Subcutaneous adipose tissue (tissue), 4 donors: ENCODE measurements around the gene FHOD3. TPM values are rescaled to one million over a fixed set of nuclear protein-coding genes. Genes with fewer than 3 reads are reported as not detected.

Experiments
- total RNA-seq, 4 donors: library from RNA; depleted of rRNA; stranded (reverse); fragments of >200 nt; gene quantifications; one replicate each; pipeline ENCODE4 v1.1.0, GENCODE V29; 2016
- TF ChIP-seq, protein P1 (sequence below): fragments of 450-650 bp; IDR thresholded peaks from one replicate; pipeline ENCODE4 v1.5.1; 2016; ENCODE audit warnings: low read depth, mild to moderate bottlenecking, control low read depth, antibody characterized with exemption, moderate library complexity

Gene FHOD3
- total RNA-seq, 4 donors from 2014 or later, result 1.5 to 5.4 (median 3.3) TPM

DNA sequence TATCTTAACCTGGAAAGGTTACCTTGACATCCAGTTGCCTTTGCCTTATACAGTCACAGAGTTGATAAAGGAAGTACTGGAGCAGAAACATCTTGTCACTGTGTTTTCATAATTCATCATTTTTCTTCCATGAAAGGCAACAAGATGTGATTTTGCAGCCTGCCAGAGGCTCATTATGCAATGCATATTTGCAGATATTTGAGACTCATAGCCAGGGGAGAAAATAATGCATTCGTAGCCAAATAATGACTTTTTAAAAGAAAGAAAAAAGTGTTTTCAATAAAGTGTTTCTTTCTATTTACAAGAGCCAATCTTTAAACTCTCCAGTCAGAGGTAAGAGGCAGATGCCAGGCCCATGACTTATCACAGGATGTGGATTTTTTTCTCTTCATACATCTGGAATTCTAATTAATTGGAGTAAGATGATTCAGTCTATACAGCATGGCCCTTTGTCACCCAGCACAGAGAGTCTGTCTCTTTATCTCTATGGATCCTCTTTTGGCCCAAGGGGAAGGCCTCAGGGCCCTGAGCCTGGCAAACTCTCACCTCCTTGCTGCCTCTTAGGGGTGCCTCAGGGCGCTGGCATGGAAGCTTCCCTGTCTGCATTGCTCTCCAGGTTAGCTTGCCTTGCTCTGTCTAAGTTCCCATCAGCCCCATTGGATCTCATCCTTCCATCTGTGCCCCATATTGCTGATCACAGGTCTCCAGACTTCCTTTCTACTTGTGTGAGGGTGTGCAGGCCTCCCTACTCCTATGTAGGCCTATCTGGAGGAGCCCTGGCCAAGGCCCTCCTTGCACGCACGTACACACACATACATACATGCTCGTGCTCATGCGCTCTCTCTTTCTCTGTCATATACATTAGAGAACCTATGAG lies 283.6 kb downstream of the FHOD3 start:
- TF ChIP-seq, protein P1, sequence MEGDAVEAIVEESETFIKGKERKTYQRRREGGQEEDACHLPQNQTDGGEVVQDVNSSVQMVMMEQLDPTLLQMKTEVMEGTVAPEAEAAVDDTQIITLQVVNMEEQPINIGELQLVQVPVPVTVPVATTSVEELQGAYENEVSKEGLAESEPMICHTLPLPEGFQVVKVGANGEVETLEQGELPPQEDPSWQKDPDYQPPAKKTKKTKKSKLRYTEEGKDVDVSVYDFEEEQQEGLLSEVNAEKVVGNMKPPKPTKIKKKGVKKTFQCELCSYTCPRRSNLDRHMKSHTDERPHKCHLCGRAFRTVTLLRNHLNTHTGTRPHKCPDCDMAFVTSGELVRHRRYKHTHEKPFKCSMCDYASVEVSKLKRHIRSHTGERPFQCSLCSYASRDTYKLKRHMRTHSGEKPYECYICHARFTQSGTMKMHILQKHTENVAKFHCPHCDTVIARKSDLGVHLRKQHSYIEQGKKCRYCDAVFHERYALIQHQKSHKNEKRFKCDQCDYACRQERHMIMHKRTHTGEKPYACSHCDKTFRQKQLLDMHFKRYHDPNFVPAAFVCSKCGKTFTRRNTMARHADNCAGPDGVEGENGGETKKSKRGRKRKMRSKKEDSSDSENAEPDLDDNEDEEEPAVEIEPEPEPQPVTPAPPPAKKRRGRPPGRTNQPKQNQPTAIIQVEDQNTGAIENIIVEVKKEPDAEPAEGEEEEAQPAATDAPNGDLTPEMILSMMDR, result no peak

DNA sequence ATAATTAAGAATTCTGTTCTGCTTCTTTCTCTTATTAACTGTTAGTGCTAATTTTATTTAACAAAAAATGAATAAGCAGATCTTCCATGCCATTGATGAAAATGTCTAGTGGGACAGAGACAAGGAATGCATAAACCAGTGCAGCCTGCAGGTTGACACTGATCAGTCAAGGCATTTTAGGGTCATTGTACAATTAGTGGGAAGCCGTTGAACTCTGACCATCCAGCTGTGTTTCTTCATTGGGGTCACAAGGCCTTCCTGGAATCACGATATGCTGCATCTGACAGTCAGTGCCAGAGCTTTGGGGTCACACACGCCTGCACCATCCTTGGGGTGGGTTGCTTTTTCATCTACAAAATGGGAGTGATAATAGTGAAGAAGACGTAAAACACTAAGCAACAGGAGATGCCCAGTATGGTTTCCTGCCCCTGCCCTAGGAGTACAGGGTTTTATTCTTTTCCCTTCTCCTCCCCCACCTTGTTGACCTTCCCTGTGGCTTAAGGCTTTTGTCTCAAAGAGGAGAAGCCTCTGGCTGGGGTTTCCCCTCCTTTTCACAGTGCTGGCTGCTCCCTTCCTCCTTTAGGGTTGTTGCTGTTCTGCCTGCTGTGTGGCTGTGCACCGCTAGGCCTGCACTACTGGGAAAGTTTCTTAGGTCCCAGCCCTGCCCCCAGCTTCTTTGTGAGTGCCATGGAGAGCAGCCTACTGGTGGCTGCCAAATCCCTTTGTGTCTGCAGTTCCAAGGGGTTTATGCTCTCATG lies 285.7 kb downstream of the FHOD3 start:
- TF ChIP-seq, protein P1, result no peak

DNA sequence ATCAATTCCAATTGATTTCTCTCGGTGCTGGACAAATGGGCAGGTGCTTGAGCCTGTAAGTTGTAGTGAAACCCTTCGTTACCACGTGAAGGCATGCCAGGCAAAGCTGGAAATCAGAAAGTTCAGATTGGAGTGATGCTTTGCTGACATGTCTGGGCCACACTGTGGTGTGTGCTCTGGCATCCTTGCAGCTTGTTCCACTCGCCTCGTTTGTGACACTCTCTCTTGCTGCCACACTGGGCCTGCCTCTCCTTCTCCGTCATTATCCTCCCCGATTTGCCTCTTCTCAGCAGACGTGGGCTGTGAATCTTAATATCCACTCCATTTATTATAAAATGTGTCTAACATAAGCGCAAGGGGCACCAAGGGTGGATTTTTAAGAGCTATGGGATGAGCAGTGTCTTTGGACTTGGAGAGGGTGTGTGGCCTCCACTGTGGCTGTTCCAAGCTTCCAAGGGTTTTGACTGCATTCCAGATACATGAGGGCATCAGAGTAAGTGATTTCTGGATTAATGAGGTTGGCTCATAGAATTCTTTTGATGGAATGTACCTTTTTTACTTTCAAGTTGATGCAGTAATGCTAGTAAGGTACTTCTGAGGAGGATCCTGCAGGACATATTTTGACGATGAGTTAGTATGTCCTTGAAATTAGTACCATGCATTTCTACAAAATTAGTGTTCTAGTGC lies 292.5 kb downstream of the FHOD3 start:
- TF ChIP-seq, protein P1, result no peak

GRCh38 chr18:36590621-36591580 lies 293.4 kb downstream of the FHOD3 start:
- TF ChIP-seq, protein P1, result no peak

DNA sequence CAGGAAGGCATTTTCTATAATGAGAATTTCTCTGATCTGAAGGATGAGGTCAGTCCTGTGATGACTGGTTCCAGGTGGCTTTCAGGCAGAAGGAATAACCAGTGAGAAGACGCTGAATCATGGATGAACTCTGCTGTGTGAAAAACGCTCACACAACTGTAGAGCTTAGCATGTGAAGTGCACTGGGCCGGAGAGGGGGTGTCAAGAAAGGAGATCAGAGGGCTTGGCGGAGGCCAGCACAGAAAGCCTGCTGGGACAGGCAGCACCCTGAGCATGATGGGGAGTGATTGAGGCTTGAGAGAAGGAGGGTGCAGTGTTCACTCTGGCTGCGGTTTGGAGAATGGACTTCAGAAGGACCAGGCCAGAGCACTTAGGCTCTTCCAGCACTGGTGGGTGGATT lies 294.8 kb downstream of the FHOD3 start:
- TF ChIP-seq, protein P1, result no peak

DNA sequence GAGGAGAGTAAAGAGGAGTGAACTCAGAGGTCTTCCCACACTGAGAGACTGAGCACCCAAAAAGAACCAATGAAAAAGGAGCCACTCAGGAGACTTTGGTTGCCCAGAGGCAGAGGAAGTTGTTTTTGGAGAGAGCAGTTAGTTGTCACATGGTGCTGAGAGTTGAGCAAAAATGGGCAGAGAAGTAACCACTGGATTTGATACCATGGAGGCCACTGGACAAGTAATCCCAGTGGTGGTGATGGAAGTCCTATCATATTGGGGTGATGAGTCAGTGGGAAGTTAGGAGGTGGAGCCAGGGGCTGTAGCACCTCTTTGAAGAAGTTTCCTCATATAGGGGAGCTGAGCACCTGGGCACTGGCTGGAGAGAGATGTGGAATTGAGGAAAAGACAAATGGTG lies 295.5 kb downstream of the FHOD3 start:
- TF ChIP-seq, protein P1, result no peak
